ENCODE measurements around the gene PARD3.
"Not testable (repeated sequence)": the region's sequence is repeated elsewhere in the genome, so short reads cannot be mapped to it uniquely, and the experiment has no call there.

Gene PARD3

DNA sequence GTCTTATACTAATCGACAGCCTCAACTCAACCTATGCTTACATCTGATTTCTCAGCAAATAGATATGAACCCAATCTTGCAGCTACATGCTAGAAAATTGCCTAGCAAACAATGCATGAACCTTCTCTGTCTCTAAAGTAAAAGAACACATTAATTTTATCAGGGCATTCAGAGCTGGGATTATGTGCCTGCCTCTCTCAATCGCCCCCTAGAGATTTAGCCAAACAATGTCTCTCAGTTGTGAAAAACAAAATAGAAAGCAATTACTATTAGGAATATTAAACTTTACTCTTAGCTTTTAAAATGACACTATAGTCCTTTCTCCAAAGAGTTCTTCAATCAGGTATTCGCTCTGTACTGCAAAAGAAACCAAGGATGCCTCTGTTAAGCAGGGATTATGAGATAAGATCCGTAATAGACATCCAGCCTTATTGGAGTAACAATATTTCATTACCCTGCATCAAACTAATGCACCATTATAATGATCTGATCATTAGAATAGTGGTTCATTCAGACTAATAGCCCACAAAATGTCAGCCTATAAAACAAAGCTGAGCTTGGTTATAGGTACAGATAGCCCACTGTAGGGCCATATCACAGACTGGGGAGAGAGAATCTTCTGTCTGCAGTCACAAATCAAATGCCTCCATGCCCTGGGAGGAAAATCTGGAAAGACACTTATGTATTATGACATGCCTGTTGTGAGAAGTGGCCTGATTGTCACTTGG, 736.9 kb downstream of the PARD3 start:
- in situ Hi-C loops (cut with HindIII; ENCODE audit: low sequenced_read_pairs) = no loop called here

DNA sequence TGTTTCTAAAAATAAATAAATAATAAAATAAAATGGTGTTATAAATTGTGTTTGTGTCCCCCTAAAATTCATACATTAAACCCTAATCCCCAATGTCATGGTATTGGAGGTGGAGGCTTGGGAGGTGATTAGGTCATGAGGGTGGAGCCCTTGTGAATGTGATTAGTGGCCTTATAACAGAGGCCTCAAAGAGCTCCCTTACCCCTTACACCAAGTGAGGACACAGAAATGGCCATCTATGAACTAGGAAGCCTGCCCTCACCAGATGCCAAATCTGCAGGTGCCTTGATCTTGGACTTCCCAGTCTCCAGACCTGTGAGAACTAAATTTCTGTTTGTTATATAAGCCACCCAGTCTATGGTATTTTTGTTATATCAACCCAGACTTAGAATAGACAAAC, 738.7 kb downstream of the PARD3 start:
- in situ Hi-C loops (cut with HindIII; ENCODE audit: low sequenced_read_pairs) = no loop called here

GRCh38 chr10:34075254-34075926, 739.7 kb downstream of the PARD3 start:
- in situ Hi-C loops (cut with HindIII; ENCODE audit: low sequenced_read_pairs) = no loop called here

DNA sequence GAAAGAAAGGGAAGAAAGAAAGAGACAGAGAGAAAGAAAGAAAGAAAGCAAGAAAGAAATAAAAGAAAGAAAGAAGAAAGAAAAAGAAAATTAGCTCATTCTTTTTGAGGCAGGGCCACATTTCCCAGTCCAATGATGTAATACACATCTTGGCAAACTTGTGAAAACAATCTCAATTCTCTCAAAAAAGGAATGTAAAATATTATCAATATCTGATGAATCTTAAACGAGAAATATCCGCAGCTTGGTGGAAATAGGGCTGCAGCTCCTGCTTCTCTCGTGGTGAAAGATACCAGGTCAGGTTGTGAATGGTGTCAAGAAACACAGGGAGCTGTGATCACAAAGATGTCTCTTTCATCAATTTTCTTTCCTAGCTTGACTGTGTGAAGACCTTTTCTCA, 741.0 kb downstream of the PARD3 start:
- in situ Hi-C loops (cut with HindIII; ENCODE audit: low sequenced_read_pairs) = no loop called here

- in situ Hi-C loops (cut with HindIII; ENCODE audit: low sequenced_read_pairs) = not testable (repeated sequence)
These were observed 747.4 kb downstream of the PARD3 start for GRCh38 chr10:34067741-34068140.

DNA sequence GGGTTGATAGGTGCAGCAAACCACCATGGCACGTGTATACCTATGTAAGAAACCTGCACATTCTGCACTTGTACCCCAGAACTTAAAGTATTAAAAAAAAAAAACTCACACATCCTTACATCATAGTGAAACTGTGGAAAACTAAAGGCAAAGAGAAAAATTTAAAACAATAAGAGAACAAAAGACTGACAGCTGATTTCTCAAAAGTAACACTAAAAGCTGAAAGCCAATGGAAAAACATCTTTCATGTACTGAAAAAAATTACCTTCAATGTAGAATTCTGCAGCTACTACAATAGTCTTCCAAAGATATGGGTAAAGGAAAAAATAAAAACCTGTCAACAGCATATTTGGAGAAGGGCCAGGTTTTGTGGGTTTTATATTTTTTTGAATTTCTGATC, 751.5 kb downstream of the PARD3 start:
- in situ Hi-C loops (cut with HindIII; ENCODE audit: low sequenced_read_pairs) = no loop called here

DNA sequence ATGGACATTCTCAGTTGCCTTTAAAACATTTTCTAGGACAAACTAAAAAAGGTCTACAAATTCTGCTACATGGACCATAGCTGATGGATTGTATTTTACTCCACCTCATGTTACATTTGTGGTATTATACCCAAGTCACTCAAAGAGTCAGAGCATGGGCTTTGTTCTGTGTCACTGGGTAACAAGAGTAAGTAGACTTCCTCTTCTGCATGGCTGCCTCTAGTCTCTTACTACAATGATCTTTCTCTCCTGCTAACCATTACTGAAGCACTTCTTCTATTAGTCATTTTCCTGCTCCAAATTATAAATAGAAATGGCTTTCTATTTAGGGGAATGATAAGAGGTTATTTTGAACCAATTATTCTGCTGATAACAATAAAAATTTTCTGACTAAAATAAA, 753.3 kb downstream of the PARD3 start:
- in situ Hi-C loops (cut with HindIII; ENCODE audit: low sequenced_read_pairs) = no loop called here

Data from endothelial cell of hepatic sinusoid (primary cell).